Activated T-helper 1 cell treated with anti-CD3 and anti-CD28 coated beads, Interleukin-2, amount 50 U/mL, for 16 hours (primary cell): ENCODE data around the gene POLR3K.
"Not testable (repeated sequence)": the region's sequence is repeated elsewhere in the genome, so short reads cannot be mapped to it uniquely, and the experiment has no call there.

Experiments
- DNase-seq, 2 donors: peaks; one replicate each; pipeline ENCODE4 v3.0.0-alpha.2; 2020; ENCODE audit warnings: low read depth in 1 of 2, low spot score in 1 of 2

Gene POLR3K

GRCh38 chr16:47234-47633 lies 6.2 kb downstream of the POLR3K start:
- DNase-seq, result no peak

DNA sequence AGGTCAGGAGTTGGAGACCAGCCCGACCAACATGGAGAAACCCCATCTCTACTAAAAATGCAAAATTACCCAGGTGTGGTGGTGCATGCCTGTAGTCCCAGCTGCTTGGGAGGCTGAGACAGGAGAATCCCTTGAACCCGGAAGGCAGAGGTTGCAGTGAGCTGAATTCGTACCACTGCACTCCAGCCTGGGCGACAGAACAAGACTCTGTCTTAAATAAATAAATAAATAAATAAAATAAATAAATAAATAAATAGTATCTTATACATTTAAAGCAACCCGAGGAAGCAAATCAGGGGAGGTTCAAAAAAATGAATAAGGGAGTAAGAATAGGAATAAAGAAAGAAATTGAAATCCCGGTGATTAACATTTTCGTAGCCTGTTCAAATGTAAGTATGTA lies 6.9 kb downstream of the POLR3K start:
- DNase-seq, result not testable (repeated sequence)

GRCh38 chr16:45454-45853 lies 8.0 kb downstream of the POLR3K start:
- no peak for DNase-seq

DNA sequence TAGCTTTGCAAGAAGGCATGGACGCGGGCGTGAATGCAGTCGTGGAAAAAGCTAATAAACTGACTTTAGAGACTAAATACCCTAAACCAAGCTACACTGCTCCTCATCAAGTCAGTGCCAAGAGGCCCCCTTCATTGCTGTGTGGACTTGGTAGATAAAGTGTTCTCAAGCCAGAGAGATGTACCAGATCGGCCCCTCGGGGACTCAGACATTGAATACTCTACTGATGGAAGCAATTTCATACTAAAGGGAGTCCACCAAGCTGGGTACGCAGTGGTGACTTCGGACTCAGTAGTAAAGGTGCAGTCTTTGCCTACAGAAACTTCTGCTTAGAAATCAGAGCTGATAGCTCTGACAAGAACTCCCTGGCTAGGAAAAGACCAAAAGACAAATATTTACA lies 8.8 kb downstream of the POLR3K start:
- no peak for DNase-seq

- DNase-seq, result no peak
These were observed 10.1 kb downstream of the POLR3K start for GRCh38 chr16:43294-43693.

GRCh38 chr16:42691-43090 lies 10.7 kb downstream of the POLR3K start:
- DNase-seq, result no peak

DNA sequence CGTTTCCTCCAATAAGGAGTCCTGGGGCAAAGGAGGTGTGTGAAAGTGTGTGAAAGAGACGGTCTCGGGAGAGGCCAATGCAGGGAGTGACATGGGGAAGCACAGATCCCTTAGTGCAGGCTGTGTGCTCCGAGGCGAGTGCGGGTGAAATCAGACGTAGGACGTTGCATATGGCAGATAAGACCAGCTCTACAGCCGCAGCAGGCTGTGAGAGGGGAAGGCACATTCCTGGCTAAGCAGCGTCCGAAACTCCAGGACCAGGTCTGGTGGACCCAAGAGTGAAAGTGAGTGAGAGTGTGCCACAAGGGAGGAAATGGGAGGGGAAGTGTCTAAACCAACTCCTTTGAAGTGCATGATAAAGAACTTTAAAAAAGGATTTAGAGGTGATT lies 11.3 kb downstream of the POLR3K start:
- DNase-seq, result no peak

GRCh38 chr16:41439-42068 lies 11.9 kb downstream of the POLR3K start:
- DNase-seq, result no peak

GRCh38 chr16:38941-39892 lies 14.2 kb downstream of the POLR3K start:
- DNase-seq, result peak; percentile 11 to 27

- not testable (repeated sequence) for DNase-seq
These were observed 15.2 kb downstream of the POLR3K start for GRCh38 chr16:38206-38605.

GRCh38 chr16:37511-37910 lies 15.9 kb downstream of the POLR3K start:
- DNase-seq, result no peak

DNA sequence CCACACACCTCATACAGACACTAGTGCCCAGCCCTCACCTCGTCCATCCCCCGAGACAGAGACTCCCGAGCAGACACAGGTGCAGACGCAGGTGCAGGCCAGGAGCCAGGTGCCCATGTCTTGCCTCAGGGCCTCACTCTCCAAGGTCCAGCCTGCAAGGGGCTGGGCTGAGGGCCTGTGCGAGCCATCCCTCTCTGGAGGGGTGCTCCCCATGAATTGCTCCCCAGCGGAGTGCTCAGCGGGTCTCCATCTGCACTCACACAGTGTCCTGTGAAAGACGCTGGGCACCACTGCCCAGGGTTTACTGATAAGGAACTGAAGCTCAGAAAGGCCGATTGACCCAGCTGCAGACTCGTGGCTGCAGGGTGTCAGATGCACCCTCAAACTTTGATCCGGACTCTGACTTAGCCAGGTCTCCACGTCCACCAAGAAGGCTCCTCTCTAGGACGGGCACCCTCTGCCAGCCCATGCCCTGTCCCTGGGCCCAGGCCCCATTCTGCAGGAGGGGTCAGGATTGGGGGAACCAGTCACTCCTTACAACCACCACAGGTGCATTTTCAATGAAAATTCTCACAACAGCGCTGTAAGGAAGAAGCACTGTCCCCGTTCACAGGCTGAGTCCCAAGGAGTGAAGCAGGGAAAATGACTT lies 16.9 kb downstream of the POLR3K start:
- no peak for DNase-seq

- DNase-seq, result no peak
These were observed 17.6 kb downstream of the POLR3K start for GRCh38 chr16:35678-36305.

DNA sequence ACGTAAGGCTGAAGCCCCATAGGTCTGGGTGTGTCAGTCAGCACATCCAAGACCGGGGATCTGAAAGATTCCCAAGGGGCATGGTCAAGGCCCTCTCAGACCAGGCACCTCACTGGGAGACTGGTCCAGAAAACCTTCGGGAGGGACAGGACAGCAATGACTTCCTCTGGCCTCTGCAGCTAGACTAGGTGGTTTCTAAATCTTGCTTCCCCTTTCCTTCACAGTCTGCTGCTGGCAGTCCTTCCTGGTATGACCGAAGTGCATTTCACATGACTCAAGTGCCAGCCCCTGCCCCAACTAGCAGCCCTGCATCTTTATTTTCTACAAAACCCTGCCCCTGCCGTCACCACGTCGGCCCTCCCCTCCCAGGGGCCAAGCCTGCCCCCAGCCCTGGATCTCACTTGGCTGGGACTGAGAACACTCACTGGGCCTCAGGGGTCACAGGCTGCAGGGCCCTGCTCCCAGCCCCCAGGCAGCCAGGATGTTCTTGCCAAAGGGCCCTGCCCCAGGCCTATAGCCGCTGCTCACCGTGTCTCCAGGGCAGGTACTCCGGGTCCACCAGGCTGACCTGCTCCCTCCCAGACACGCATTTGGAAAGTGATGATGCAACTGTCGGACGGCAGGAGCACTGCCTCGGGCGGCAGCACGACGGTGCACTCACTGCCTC lies 18.3 kb downstream of the POLR3K start:
- no peak for DNase-seq

- no peak for DNase-seq
These were observed 18.8 kb downstream of the POLR3K start for GRCh38 chr16:34648-34987.

- DNase-seq, result no peak
These were observed 19.3 kb downstream of the POLR3K start for GRCh38 chr16:33877-34647.

- not testable (repeated sequence) for DNase-seq
These were observed 20.1 kb downstream of the POLR3K start for GRCh38 chr16:33154-33876.

GRCh38 chr16:30627-31026 lies 22.8 kb downstream of the POLR3K start:
- not testable (repeated sequence) for DNase-seq

GRCh38 chr16:25926-26348 lies 27.5 kb downstream of the POLR3K start:
- DNase-seq, result not testable (repeated sequence)

DNA sequence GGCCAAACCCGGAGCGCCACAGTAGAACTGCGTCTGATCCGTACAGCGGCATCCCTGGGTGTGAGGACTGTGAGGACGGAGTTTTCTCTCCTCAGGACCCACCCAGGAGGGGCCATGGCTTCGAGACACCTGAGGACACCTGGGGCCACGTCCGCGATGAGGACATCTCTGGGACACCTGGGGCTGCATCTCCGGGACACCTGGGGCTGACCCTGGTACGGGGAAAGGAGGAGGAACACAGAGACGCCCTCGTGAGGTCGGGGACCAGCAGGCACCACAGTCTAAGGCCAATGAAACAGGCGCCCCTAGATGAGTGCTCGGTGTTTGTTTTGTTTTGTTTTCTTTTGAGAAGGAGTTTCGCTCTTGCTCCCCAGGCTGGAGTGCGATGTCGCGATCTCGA lies 29.3 kb downstream of the POLR3K start:
- not testable (repeated sequence) for DNase-seq
